ENCODE data around the gene CNTNAP2.

- TF ChIP-seq CTCF (IDR thresholded peaks at IDR 0.05) (no peak), POLR2A (IDR thresholded peaks at IDR 0.05) (no peak), POLR2AphosphoS5 (IDR thresholded peaks at IDR 0.05; ENCODE audit: insufficient read depth in 1 of 2, low read depth in 1 of 2) (no peak)
Observed at GRCh38 chr7:146660839-146661238, 544.2 kb downstream of the CNTNAP2 start.
